ENCODE data around the gene GTF2A1L.

- TF ChIP-seq CTCF (conservative IDR thresholded peaks at IDR 0.05; ENCODE audit: low read depth in 2 of 2) = no peak
- TF ChIP-seq EZH2phosphoT487 (IDR thresholded peaks at IDR 0.05; ENCODE audit: unreplicated experiment) = no peak
- no peak for TF ChIP-seq POLR2AphosphoS5 (IDR thresholded peaks at IDR 0.05; ENCODE audit: low read depth)
- TF ChIP-seq REST (IDR thresholded peaks at IDR 0.05; ENCODE audit: unreplicated experiment) = no peak
- no peak for TF ChIP-seq ZNF331 (CRISPR knock-in tag; IDR thresholded peaks at IDR 0.05; ENCODE audit: low read depth)
- no peak for TF ChIP-seq CREB1 (CRISPR knock-in tag; IDR thresholded peaks at IDR 0.05; ENCODE audit: low read depth)
- no peak for TF ChIP-seq EZH2 (IDR thresholded peaks at IDR 0.05; ENCODE audit: low read depth, unreplicated experiment)
- no peak for TF ChIP-seq JUNB (IDR thresholded peaks at IDR 0.05; ENCODE audit: unreplicated experiment)
Observed at GRCh38 chr2:48728295-48728694, 110.6 kb downstream of the GTF2A1L start.
